DND-41 (cell line): ENCODE data around the gene STAG1.

Source experiments
- ATAC-seq: fragments of 200-7000 bp; cut with Tn5 transposase; 3 replicates; pipeline ENCODE4 v1.9.1; 2021; ENCODE audit warnings: low read depth; ENCODE audit not compliant: insufficient read depth
- DNase-seq: peaks from one replicate; pipeline ENCODE4 v3.0.0-alpha.2; 2020
- H2AFZ ChIP-seq: 2 replicates; pipeline ENCODE4 v1.6.0; 2012; ENCODE audit warnings: low read depth, low read length
- H3K27ac ChIP-seq: 2 replicates; pipeline ENCODE4 v1.5.1; 2012; ENCODE audit warnings: low read length, inconsistent platforms
- H3K27me3 ChIP-seq: fragments of 200-600 bp; sonication (generic); 2 replicates; pipeline ENCODE4 v1.6.0; 2012; ENCODE audit warnings: low read length, mild to moderate bottlenecking, inconsistent platforms; ENCODE audit not compliant: insufficient read depth, poor library complexity
- H3K36me3 ChIP-seq: 2 replicates; pipeline ENCODE4 v1.5.1; 2012; ENCODE audit warnings: low read length, inconsistent platforms; ENCODE audit not compliant: insufficient read depth
- H3K4me1 ChIP-seq: 2 replicates; pipeline ENCODE4 v1.5.1; 2012; ENCODE audit warnings: mild to moderate bottlenecking, low read length; ENCODE audit not compliant: insufficient read depth
- H3K4me2 ChIP-seq: 2 replicates; pipeline ENCODE4 v1.6.0; 2012; ENCODE audit warnings: mild to moderate bottlenecking, moderate library complexity, low read length, inconsistent platforms; ENCODE audit not compliant: insufficient read depth
- H3K4me3 ChIP-seq, 2 experiments: fragments of 200-600 bp in 1 of 2; shearing (Covaris generic) in 1 of 2; 2 replicates each; pipeline ENCODE4 v1.5.1; 2012 to 2016; ENCODE audit warnings: inconsistent platforms in 2 of 2, low read length in 2 of 2, mild to moderate bottlenecking in 2 of 2, low read depth in 1 of 2, moderate library complexity in 1 of 2
- H3K79me2 ChIP-seq: 2 replicates; pipeline ENCODE4 v1.6.0; 2012; ENCODE audit warnings: low read length, inconsistent platforms; ENCODE audit not compliant: insufficient read depth
- H3K9ac ChIP-seq: 2 replicates; pipeline ENCODE4 v1.6.0; 2012; ENCODE audit warnings: low read depth, mild to moderate bottlenecking, inconsistent platforms, low read length, moderate library complexity
- H3K9me3 ChIP-seq: 2 replicates; pipeline ENCODE4 v1.5.1; 2012; ENCODE audit warnings: low read length, moderate library complexity, mild to moderate bottlenecking, inconsistent platforms; ENCODE audit not compliant: insufficient read depth, severe bottlenecking
- H4K20me1 ChIP-seq: 2 replicates; pipeline ENCODE4 v1.6.0; 2012; ENCODE audit warnings: low read length; ENCODE audit not compliant: insufficient read depth
- EZH2 ChIP-seq: IDR thresholded peaks from 3 replicates; pipeline ENCODE4 v1.6.1; 2012; ENCODE audit warnings: borderline replicate concordance, low read depth, mild to moderate bottlenecking, moderate library complexity, low read length, inconsistent platforms; ENCODE audit not compliant: severe bottlenecking
- TF ChIP-seq, protein P1 (sequence below): IDR thresholded peaks from 2 replicates; pipeline ENCODE4 v1.5.1; 2012; ENCODE audit warnings: borderline replicate concordance, low read length, moderate library complexity, mild to moderate bottlenecking; ENCODE audit not compliant: poor library complexity, severe bottlenecking; ENCODE audit errors: extremely low read depth

Gene STAG1

DNA sequence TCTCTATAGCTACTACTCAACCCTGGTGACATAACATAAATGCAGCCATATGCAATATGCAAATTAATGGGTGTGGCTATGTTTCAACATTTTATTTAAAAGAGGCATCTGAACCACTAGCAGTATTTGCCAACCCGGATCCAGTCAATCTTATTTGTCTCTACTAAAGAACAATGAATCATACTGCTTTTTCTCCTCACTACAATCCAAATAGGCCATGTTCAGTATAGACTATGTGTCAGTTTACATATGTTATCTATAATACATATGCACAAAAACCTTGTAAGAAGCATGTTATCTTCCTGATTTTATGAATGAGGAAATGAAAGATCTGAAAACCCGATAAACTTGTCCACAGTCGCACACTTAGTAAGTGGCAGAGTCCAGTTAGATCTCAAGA is 125.7 kb downstream of the STAG1 start:
- Histone ChIP-seq H4K20me1 (peaks cover 11% of the 10 kb centered on the region; the same call in 1 of the 2 replicates), H3K9ac (no peak overlapping the region), H3K4me3 (no peak overlapping the region), H3K4me1 (no peaks in the 10 kb centered on the region), H3K27me3 (no peaks in the 10 kb centered on the region), H3K9me3 (no peaks in the 10 kb centered on the region), H3K36me3 (peaks cover 31% of the 10 kb centered on the region), H2AFZ (no peak overlapping the region), H3K79me2 (peaks cover 93% of the 10 kb centered on the region), H3K27ac (no peak overlapping the region), H3K4me2 (no peak overlapping the region)
- TF ChIP-seq, protein P1, sequence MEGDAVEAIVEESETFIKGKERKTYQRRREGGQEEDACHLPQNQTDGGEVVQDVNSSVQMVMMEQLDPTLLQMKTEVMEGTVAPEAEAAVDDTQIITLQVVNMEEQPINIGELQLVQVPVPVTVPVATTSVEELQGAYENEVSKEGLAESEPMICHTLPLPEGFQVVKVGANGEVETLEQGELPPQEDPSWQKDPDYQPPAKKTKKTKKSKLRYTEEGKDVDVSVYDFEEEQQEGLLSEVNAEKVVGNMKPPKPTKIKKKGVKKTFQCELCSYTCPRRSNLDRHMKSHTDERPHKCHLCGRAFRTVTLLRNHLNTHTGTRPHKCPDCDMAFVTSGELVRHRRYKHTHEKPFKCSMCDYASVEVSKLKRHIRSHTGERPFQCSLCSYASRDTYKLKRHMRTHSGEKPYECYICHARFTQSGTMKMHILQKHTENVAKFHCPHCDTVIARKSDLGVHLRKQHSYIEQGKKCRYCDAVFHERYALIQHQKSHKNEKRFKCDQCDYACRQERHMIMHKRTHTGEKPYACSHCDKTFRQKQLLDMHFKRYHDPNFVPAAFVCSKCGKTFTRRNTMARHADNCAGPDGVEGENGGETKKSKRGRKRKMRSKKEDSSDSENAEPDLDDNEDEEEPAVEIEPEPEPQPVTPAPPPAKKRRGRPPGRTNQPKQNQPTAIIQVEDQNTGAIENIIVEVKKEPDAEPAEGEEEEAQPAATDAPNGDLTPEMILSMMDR: no peak
- TF ChIP-seq EZH2: no peak
- DNase-seq (no peak), ATAC-seq (no peak)

DNA sequence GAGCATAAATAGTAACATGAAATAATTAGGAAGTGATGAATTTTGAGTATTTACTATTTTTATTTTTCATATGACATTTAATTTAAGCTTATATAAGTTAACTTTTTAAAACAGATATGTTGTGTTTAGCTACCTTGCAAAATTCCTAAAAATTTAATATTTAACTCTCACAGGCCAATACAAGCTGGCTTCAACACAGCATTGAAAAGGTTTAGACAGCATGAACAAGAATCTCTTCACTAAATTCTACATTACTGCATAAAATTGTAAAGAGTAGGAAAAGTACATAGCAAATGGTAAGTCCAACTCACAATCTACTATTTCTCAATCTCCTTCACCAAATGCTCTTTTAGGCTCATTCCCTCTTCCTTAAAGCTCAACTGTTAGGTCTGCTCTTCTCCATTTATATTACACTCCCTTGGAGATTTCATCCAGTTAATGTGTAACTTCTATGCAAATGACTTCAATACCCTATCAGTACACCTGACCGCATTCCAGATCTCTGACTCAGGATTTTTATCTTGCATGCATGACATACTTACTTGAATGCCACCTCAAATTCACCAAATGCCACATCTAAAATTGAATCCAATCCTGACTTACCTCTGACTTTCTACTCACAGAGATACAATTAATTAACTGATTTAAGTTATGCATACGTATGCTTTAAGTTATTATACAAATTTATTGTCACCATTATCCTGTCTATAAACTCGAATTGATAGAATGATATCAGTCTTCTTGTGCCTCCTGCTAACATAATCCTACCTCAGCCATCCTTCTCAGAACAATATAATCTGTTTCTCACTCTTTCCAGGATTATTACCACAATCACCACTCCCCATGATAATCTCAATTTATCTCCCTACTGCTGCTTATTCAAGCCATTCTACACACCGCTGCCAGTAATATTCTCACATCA is 127.0 kb downstream of the STAG1 start:
- Histone ChIP-seq H3K9ac (no peak overlapping the region), H4K20me1 (peaks cover 6% of the 10 kb centered on the region; the same call in 1 of the 2 replicates), H2AFZ (no peak overlapping the region), H3K9me3 (no peaks in the 10 kb centered on the region), H3K4me1 (no peaks in the 10 kb centered on the region), H3K27ac (no peak overlapping the region), H3K27me3 (no peaks in the 10 kb centered on the region), H3K4me3 (no peak overlapping the region), H3K36me3 (peaks cover 40% of the 10 kb centered on the region), H3K4me2 (no peak overlapping the region), H3K79me2 (peaks cover 93% of the 10 kb centered on the region)
- TF ChIP-seq, protein P1: no peak
- no peak for TF ChIP-seq EZH2
- no peak for DNase-seq
- ATAC-seq: no peak

DNA sequence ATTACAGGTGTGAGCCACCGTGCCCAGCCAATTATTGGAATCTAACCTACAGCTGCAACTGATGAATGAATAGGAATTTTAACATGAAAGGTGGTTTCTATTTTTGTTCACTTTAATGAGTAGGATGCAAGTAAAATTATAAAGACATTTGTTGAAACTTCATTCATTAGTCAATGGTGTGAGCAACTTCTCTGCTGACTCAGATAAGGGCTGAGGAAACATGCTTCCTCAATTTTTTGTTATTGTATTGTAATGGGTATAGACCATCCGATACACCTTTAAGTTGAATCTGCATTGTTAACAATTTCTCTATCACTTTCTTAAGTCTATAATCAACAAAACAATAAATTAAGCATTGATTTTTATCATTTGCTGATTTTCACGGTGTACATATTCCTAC is 127.8 kb downstream of the STAG1 start:
- no peak overlapping the region for H3K4me2 ChIP-seq

More for the DNA sequence above, 127.8 kb downstream of the STAG1 start:
- Histone ChIP-seq H3K9me3 (no peaks in the 10 kb centered on the region), H3K79me2 (peaks cover 89% of the 10 kb centered on the region), H3K4me1 (no peaks in the 10 kb centered on the region), H3K36me3 (peaks cover 40% of the 10 kb centered on the region), H3K27ac (no peak overlapping the region), H3K4me3 (no peak overlapping the region), H4K20me1 (peaks cover 6% of the 10 kb centered on the region; the same call in 1 of the 2 replicates), H3K27me3 (no peaks in the 10 kb centered on the region), H3K9ac (no peak overlapping the region), H2AFZ (no peak overlapping the region)
- no peak for DNase-seq
- ATAC-seq: no peak
- no peak for TF ChIP-seq EZH2
- TF ChIP-seq, protein P1: no peak
